Fibroblast of lung (primary cell): Measurements from ENCODE around the gene RAD18.

ENCODE experiments used
- CTCF ChIP-seq, 2 donors: IDR thresholded peaks in 1 of 2; conservative IDR thresholded peaks in 1 of 2; 1 replicate in 1 of 2; 2 replicates in 1 of 2; pipeline ENCODE4 v1.5.1; 2011 to 2012; ENCODE audit warnings: low read length in 2 of 2, control low read depth in 1 of 2, inconsistent platforms in 1 of 2, low read depth in 1 of 2, mild to moderate bottlenecking in 1 of 2
- EZH2 ChIP-seq: IDR thresholded peaks from 2 replicates; pipeline ENCODE4 v1.5.1; 2012; ENCODE audit warnings: low read length, control low read depth, mild to moderate bottlenecking; ENCODE audit errors: missing control alignments

- TF ChIP-seq CTCF (conservative IDR thresholded peaks at IDR 0.05 in 1 of 2, IDR thresholded peaks at IDR 0.05 in 1 of 2; ENCODE audit: low read depth in 1 of 2, low read length in 2 of 2) (no peak), EZH2 (no peak)
Observed at GRCh38 chr3:8867646-8868045, 95.6 kb downstream of the RAD18 start.
